DND-41 (cell line): ENCODE data around the gene FNBP1L.

ENCODE experiments used
- EZH2 ChIP-seq: IDR thresholded peaks from 3 replicates; pipeline ENCODE4 v1.6.1; 2012; ENCODE audit warnings: borderline replicate concordance, low read depth, mild to moderate bottlenecking, moderate library complexity, low read length, inconsistent platforms; ENCODE audit not compliant: severe bottlenecking
- TF ChIP-seq, protein P1 (sequence below): IDR thresholded peaks from 2 replicates; pipeline ENCODE4 v1.5.1; 2012; ENCODE audit warnings: borderline replicate concordance, low read length, moderate library complexity, mild to moderate bottlenecking; ENCODE audit not compliant: poor library complexity, severe bottlenecking; ENCODE audit errors: extremely low read depth

DNA sequence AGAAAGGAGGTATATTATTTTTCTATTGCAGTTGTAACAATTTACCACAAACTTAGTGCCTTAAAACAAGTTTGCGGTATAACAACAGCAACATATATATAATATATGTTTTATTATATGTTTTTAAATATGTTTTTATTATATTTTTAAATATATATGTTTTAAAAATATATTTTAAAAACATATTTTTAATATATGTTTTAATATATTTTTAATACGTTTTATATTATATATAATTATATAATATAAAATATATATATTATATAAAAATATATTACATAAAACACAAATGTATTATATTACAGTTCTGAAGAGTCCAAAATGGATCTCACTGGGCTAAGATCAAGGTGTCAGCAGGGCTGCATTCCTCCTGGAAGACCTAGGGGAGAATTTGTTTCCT is 27.5 kb upstream of the FNBP1L start:
- TF ChIP-seq, protein P1, sequence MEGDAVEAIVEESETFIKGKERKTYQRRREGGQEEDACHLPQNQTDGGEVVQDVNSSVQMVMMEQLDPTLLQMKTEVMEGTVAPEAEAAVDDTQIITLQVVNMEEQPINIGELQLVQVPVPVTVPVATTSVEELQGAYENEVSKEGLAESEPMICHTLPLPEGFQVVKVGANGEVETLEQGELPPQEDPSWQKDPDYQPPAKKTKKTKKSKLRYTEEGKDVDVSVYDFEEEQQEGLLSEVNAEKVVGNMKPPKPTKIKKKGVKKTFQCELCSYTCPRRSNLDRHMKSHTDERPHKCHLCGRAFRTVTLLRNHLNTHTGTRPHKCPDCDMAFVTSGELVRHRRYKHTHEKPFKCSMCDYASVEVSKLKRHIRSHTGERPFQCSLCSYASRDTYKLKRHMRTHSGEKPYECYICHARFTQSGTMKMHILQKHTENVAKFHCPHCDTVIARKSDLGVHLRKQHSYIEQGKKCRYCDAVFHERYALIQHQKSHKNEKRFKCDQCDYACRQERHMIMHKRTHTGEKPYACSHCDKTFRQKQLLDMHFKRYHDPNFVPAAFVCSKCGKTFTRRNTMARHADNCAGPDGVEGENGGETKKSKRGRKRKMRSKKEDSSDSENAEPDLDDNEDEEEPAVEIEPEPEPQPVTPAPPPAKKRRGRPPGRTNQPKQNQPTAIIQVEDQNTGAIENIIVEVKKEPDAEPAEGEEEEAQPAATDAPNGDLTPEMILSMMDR = no peak
- TF ChIP-seq EZH2 = no peak
